PFSK-1 (cell line): ENCODE data around the gene LHFPL3.

Experiments used
- POLR2AphosphoS5 ChIP-seq: IDR thresholded peaks from 2 replicates; pipeline ENCODE4 v1.6.1; 2012; ENCODE audit warnings: low read depth, mild to moderate bottlenecking, control low read depth, low read length, moderate library complexity
- TAF1 ChIP-seq: IDR thresholded peaks from 2 replicates; pipeline ENCODE4 v1.6.1; 2012; ENCODE audit warnings: low read length, control low read depth, borderline replicate concordance; ENCODE audit not compliant: insufficient read depth

GRCh38 chr7:104761892-104762291, 433.5 kb downstream of the LHFPL3 start:
- no peak for TF ChIP-seq POLR2AphosphoS5
- TF ChIP-seq TAF1, result no peak
